Testis (tissue), 3 donors: Measurements from ENCODE around the gene SHROOM2. TPM values are rescaled to one million over a fixed set of nuclear protein-coding genes. Genes with fewer than 3 reads are reported as not detected.
"Not testable (repeated sequence)": the region's sequence is repeated elsewhere in the genome, so short reads cannot be mapped to it uniquely, and the experiment has no call there.

Source experiments
- DNase-seq: peaks from one replicate; pipeline ENCODE4 v3.0.0-alpha.2; 2019
- H3K27ac ChIP-seq, 2 donors: fragments of 200-600 bp; sonication (generic); one replicate each; pipeline ENCODE4 v1.5.1; 2019
- H3K27me3 ChIP-seq: fragments of 200-600 bp; sonication (generic); one replicate; pipeline ENCODE4 v1.5.1; 2019
- H3K36me3 ChIP-seq: fragments of 200-600 bp; sonication (generic); one replicate; pipeline ENCODE4 v1.5.1; 2017; ENCODE audit warnings: low read depth; ENCODE audit errors: missing control alignments
- H3K4me1 ChIP-seq: fragments of 200-600 bp; sonication (generic); one replicate; pipeline ENCODE4 v1.5.1; 2019
- H3K4me3 ChIP-seq, 2 donors: fragments of 200-600 bp; sonication (generic); one replicate each; pipeline ENCODE4 v1.5.1; 2017 to 2019
- H3K9me3 ChIP-seq: fragments of 200-600 bp; sonication (generic); one replicate; pipeline ENCODE4 v1.5.1; 2017
- CTCF ChIP-seq, 3 experiments: fragments of 450-650 bp in 2 of 3; fragments of 200-600 bp in 1 of 3; sonication (generic) in 1 of 3; IDR thresholded peaks; one replicate each; pipeline ENCODE4 v1.5.1; 2016 to 2019; ENCODE audit warnings: antibody characterized with exemption in 3 of 3, mild to moderate bottlenecking in 2 of 3, moderate library complexity in 1 of 3
- POLR2A ChIP-seq: fragments of 450-650 bp; IDR thresholded peaks from one replicate; pipeline ENCODE4 v1.6.1; 2017; ENCODE audit warnings: antibody characterized with exemption, mild to moderate bottlenecking, moderate library complexity
- WGBS, 2 donors: methylation state at CpG; one replicate each; pipeline ENCODE4 v1.1.5; 2018; 5-methylcytosine and 5-hydroxymethylcytosine counted together
- intact Hi-C: fragments of 100-400 bp; cut with DNase I; formaldehyde crosslinking; loops from one replicate; pipeline ENCODE4 v1.15.1; 2023; ENCODE audit warnings: low total_unique reads
- polyA plus RNA-seq: library from polyadenylated mRNA; stranded (reverse); fragments of 350-450 nt; fragmentation: Illumina TruSeq; extraction: RNeasy Lipid Tissue Mini Kit (QIAGEN cat#74804); gene quantifications from one replicate; pipeline ENCODE4 v1.2.3, GENCODE V29; 2014; ENCODE audit warnings: low read depth, low replicate concordance; ENCODE audit not compliant: insufficient read depth
- total RNA-seq, 2 donors: library from RNA; depleted of rRNA; stranded (reverse); fragments of >200 nt; gene quantifications; one replicate each; pipeline ENCODE4 v1.2.3, GENCODE V29; 2016

SHROOM2 gene
- total and polyA plus RNA-seq, 3 donors from 2014 or later = 8.2 to 46.0 (median 22.1) TPM

- DNase-seq = no peak
- Histone ChIP-seq H3K9me3 (no peaks in the 10 kb centered on the region), H3K27me3 (no peaks in the 10 kb centered on the region), H3K4me3 (no peak overlapping the region), H3K27ac (no peak overlapping the region), H3K4me1 (no peaks in the 10 kb centered on the region), H3K36me3 (no peaks in the 10 kb centered on the region)
- WGBS, 2 donors = 90 to 100% methylated on average over 3 of the region's 5 CpGs
- intact Hi-C loops = no loop called here
- no peak for TF ChIP-seq POLR2A
- no peak for TF ChIP-seq CTCF (IDR thresholded peaks at IDR 0.05)
Measured at GRCh38 chrX:9804444-9804843, 18.2 kb downstream of the SHROOM2 start.

- Histone ChIP-seq H3K36me3 (no peaks in the 10 kb centered on the region), H3K27me3 (no peaks in the 10 kb centered on the region), H3K4me1 (no peaks in the 10 kb centered on the region), H3K27ac (no peak overlapping the region), H3K9me3 (no peaks in the 10 kb centered on the region), H3K4me3 (no peak overlapping the region)
- WGBS, 2 donors = 89 to 98% methylated on average over 7 of the region's 7 CpGs
- no peak for TF ChIP-seq CTCF (IDR thresholded peaks at IDR 0.05)
- no peak for TF ChIP-seq POLR2A
- no peak for DNase-seq
- intact Hi-C loops = no loop called here
Measured at GRCh38 chrX:9805956-9806355, 19.7 kb downstream of the SHROOM2 start.

GRCh38 chrX:9807355-9808182 lies 21.3 kb downstream of the SHROOM2 start:
- Histone ChIP-seq H3K27me3 (no peaks in the 10 kb centered on the region), H3K4me3 (no peak overlapping the region), H3K4me1 (no peaks in the 10 kb centered on the region), H3K27ac (no peak overlapping the region), H3K36me3 (no peaks in the 10 kb centered on the region), H3K9me3 (no peaks in the 10 kb centered on the region)
- DNase-seq = no peak
- WGBS, 2 donors = 82 to 98% methylated on average over 7 to 13 of the region's 14 CpGs
- intact Hi-C loops = no loop called here
- TF ChIP-seq CTCF (IDR thresholded peaks at IDR 0.05) (no peak), POLR2A (no peak)

- DNase-seq, intact Hi-C loops, H3K4me3 ChIP-seq, H3K9me3 ChIP-seq, H3K36me3 ChIP-seq, H3K27ac ChIP-seq, H3K27me3 ChIP-seq, H3K4me1 ChIP-seq: not testable (repeated sequence)
- 91 to 100% methylated on average over 5 of the region's 5 CpGs for WGBS, 2 donors
Measured at GRCh38 chrX:9809876-9810275, 23.6 kb downstream of the SHROOM2 start.

- H3K4me1 ChIP-seq, intact Hi-C loops, H3K9me3 ChIP-seq, H3K4me3 ChIP-seq, H3K27ac ChIP-seq, DNase-seq, H3K36me3 ChIP-seq, H3K27me3 ChIP-seq: not testable (repeated sequence)
- 100% methylated on average over 3 of the region's 3 CpGs for WGBS, 2 donors
Measured at GRCh38 chrX:9811086-9811485, 24.9 kb downstream of the SHROOM2 start.
